ENCODE results near the gene ALDH5A1.

DNA sequence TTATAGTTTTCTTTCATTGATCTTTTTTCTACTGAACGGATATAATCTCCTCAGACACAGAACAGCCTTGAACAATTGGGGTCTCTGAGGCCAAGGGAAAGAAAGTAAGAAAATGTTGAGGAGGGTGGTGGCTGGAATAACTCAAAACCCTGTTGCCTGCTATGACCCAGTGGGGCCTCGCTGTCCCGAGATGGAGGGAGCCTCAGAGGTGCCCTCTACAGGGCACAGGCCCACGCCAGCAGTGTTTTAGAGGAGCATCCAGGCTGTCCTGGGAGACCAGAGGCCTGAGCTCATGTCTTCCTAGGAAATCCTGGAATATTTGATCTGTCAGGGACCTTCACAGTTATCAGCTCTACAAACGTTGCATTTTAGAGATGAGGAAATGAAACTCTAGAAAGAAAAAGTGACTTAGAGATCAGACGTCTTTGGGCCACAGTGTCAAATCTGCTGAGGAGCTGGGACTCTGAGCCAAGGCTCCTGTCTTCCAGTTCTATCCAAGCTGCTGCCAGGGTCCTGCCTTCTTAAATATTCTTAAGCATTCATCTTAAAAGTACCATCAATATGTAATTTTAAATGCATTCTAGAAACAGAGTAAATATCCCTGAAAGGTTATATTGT, 26.3 kb downstream of the ALDH5A1 start:
- TF ChIP-seq POLR2A (IDR thresholded peaks at IDR 0.05; ENCODE audit: low read length) (no peak), GATA1 (IDR thresholded peaks at IDR 0.05; ENCODE audit: low read depth, low read length) (no peak)

Measured in erythroblast (primary cell).